Measurements from ENCODE around the gene HMGB3. TPM values are rescaled to one million over a fixed set of nuclear protein-coding genes. Genes with fewer than 3 reads are reported as not detected.

The HMGB3 gene
- polyA plus RNA-seq, 3 donors: 3.0 to 6.4 (median 4.9) TPM

- Mint-ChIP-seq H3K27ac (no peak overlapping the region), H3K4me1 (no peaks in the 10 kb centered on the region), H3K9me3 (peaks cover 0 to 3% (median 0%) of the 10 kb centered on the region in 7 donors), H3K36me3 (no peaks in the 10 kb centered on the region), H3K27me3 (ENCODE audit: low read depth in 3 of 3) (peaks cover 0 to 5% (median 1%) of the 10 kb centered on the region in 3 donors), H3K4me3 (no peak overlapping the region)
- no peak overlapping the region for H3K27ac ChIP-seq (ENCODE audit: low read depth in 1 of 2, low read length in 2 of 2)
- no peaks in the 10 kb centered on the region for H4K20me1 ChIP-seq (ENCODE audit: insufficient read depth, low read length)
- H3K79me2 ChIP-seq (ENCODE audit: insufficient read depth, low read length): no peaks in the 10 kb centered on the region
- TF ChIP-seq, protein P1, sequence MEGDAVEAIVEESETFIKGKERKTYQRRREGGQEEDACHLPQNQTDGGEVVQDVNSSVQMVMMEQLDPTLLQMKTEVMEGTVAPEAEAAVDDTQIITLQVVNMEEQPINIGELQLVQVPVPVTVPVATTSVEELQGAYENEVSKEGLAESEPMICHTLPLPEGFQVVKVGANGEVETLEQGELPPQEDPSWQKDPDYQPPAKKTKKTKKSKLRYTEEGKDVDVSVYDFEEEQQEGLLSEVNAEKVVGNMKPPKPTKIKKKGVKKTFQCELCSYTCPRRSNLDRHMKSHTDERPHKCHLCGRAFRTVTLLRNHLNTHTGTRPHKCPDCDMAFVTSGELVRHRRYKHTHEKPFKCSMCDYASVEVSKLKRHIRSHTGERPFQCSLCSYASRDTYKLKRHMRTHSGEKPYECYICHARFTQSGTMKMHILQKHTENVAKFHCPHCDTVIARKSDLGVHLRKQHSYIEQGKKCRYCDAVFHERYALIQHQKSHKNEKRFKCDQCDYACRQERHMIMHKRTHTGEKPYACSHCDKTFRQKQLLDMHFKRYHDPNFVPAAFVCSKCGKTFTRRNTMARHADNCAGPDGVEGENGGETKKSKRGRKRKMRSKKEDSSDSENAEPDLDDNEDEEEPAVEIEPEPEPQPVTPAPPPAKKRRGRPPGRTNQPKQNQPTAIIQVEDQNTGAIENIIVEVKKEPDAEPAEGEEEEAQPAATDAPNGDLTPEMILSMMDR (IDR thresholded peaks at IDR 0.05): no peak
- no CpG with 5 or more reads among the region's 10 CpGs for WGBS (ENCODE audit: insufficient coverage)
- no peak for DNase-seq
- H3K36me3 ChIP-seq (replicated peaks in 1 of 2; ENCODE audit: control insufficient read depth in 1 of 2, insufficient read depth in 2 of 2, low read length in 2 of 2): no peaks in the 10 kb centered on the region
- no peak overlapping the region for H3K9ac ChIP-seq (ENCODE audit: insufficient read depth, low read length, poor library complexity, severe bottlenecking)
- no peak overlapping the region for H3K4me3 ChIP-seq (replicated peaks in 1 of 3; ENCODE audit: low read depth in 2 of 3, low read length in 3 of 3)
- H3K9me3 ChIP-seq (replicated peaks in 1 of 2; ENCODE audit: control insufficient read depth in 1 of 2, insufficient read depth in 1 of 2, low read length in 2 of 2): no peaks in the 10 kb centered on the region
- no peak overlapping the region for H3K4me2 ChIP-seq (replicated peaks; ENCODE audit: extremely low read depth, low read length, poor library complexity, severe bottlenecking)
- H3K4me1 ChIP-seq (ENCODE audit: control insufficient read depth in 1 of 2, insufficient read depth in 2 of 2, low read length in 2 of 2): no peaks in the 10 kb centered on the region
- intact Hi-C loops (cut with micrococcal nuclease): no loop called here
- H3K27me3 ChIP-seq (ENCODE audit: control insufficient read depth in 2 of 2, insufficient read depth in 2 of 2, low read length in 2 of 2): no peaks in the 10 kb centered on the region
- H2AFZ ChIP-seq (ENCODE audit: insufficient read depth, low read depth, low read length, poor library complexity, severe bottlenecking): no peak overlapping the region
Observed at GRCh38 chrX:150967786-150968185, 15.3 kb upstream of the HMGB3 start.

- H3K4me1 ChIP-seq (ENCODE audit: control insufficient read depth in 1 of 2, insufficient read depth in 2 of 2, low read length in 2 of 2): no peaks in the 10 kb centered on the region
- no peak overlapping the region for H3K4me3 ChIP-seq (replicated peaks in 1 of 3; ENCODE audit: low read depth in 2 of 3, low read length in 3 of 3)
- H3K36me3 ChIP-seq (replicated peaks in 1 of 2; ENCODE audit: control insufficient read depth in 1 of 2, insufficient read depth in 2 of 2, low read length in 2 of 2): no peaks in the 10 kb centered on the region
- no peaks in the 10 kb centered on the region for H3K9me3 ChIP-seq (replicated peaks in 1 of 2; ENCODE audit: control insufficient read depth in 1 of 2, insufficient read depth in 1 of 2, low read length in 2 of 2)
- H3K4me2 ChIP-seq (replicated peaks; ENCODE audit: extremely low read depth, low read length, poor library complexity, severe bottlenecking): no peak overlapping the region
- DNase-seq: no peak
- H3K4me1 Mint-ChIP-seq: no peaks in the 10 kb centered on the region
- no peak overlapping the region for H3K4me3 Mint-ChIP-seq
- no peaks in the 10 kb centered on the region for H3K27me3 ChIP-seq (ENCODE audit: control insufficient read depth in 2 of 2, insufficient read depth in 2 of 2, low read length in 2 of 2)
- H2AFZ ChIP-seq (ENCODE audit: insufficient read depth, low read depth, low read length, poor library complexity, severe bottlenecking): no peak overlapping the region
- 92% methylated on average over 4 of the region's 17 CpGs for WGBS (ENCODE audit: insufficient coverage)
- TF ChIP-seq, protein P1 (IDR thresholded peaks at IDR 0.05): no peak
- intact Hi-C loops (cut with micrococcal nuclease): no loop called here
- peaks cover 0 to 3% (median 0%) of the 10 kb centered on the region in 7 donors for H3K9me3 Mint-ChIP-seq
- H3K27ac Mint-ChIP-seq: no peak overlapping the region
- H4K20me1 ChIP-seq (ENCODE audit: insufficient read depth, low read length): no peaks in the 10 kb centered on the region
- H3K79me2 ChIP-seq (ENCODE audit: insufficient read depth, low read length): no peaks in the 10 kb centered on the region
- H3K36me3 Mint-ChIP-seq: no peaks in the 10 kb centered on the region
- H3K27ac ChIP-seq (ENCODE audit: low read depth in 1 of 2, low read length in 2 of 2): no peak overlapping the region
- no peak overlapping the region for H3K9ac ChIP-seq (ENCODE audit: insufficient read depth, low read length, poor library complexity, severe bottlenecking)
- H3K27me3 Mint-ChIP-seq (ENCODE audit: low read depth in 3 of 3): peaks cover 0 to 5% (median 1%) of the 10 kb centered on the region in 3 donors
Observed at GRCh38 chrX:150968862-150969720, 14.0 kb upstream of the HMGB3 start.

Measured in CD14-positive monocyte (primary cell).